HepG2 (cell line): ENCODE data around the gene RBM47. TPM values are rescaled to one million over a fixed set of nuclear protein-coding genes. Genes with fewer than 3 reads are reported as not detected.

Source experiments
- AFF4 ChIP-seq: sonication (generic); formaldehyde crosslinking; IDR thresholded peaks from 2 replicates; pipeline ENCODE4 v1.4.0; 2020; ENCODE audit warnings: missing genetic modification reagents
- HDAC1 ChIP-seq: sonication (generic); formaldehyde crosslinking; IDR thresholded peaks from 2 replicates; pipeline ENCODE4 v1.5.1; 2020; ENCODE audit warnings: mild to moderate bottlenecking, missing genetic modification reagents
- KDM3A ChIP-seq: IDR thresholded peaks from 2 replicates; pipeline ENCODE4 v1.6.1; 2018; ENCODE audit warnings: low read depth, missing compliant biosample characterization
- MIXL1 ChIP-seq: IDR thresholded peaks from 2 replicates; pipeline ENCODE4 v1.6.1; 2016
- MXD3 ChIP-seq: IDR thresholded peaks from 2 replicates; pipeline ENCODE4 v1.6.1; 2016; ENCODE audit warnings: mild to moderate bottlenecking, missing biosample characterization, missing genetic modification reagents
- NFAT5 ChIP-seq: sonication (generic); formaldehyde crosslinking; IDR thresholded peaks from 2 replicates; pipeline ENCODE4 v1.4.0; 2020; ENCODE audit warnings: missing genetic modification reagents
- RFX1 ChIP-seq: fragments of 450-650 bp; IDR thresholded peaks from 2 replicates; pipeline ENCODE4 v1.6.1; 2017
- SMAD1 ChIP-seq: sonication (generic); formaldehyde crosslinking; IDR thresholded peaks from 2 replicates; pipeline ENCODE4 v1.4.0; 2020; ENCODE audit warnings: missing genetic modification reagents, low read depth, mild to moderate bottlenecking, borderline replicate concordance
- TFDP1 ChIP-seq: IDR thresholded peaks from 2 replicates; pipeline ENCODE4 v1.6.1; 2016; ENCODE audit warnings: missing compliant biosample characterization, missing genetic modification reagents, borderline replicate concordance
- TFE3 ChIP-seq: IDR thresholded peaks from 2 replicates; pipeline ENCODE4 v1.6.1; 2016
- ZBTB38 ChIP-seq: sonication (generic); formaldehyde crosslinking; IDR thresholded peaks from 2 replicates; pipeline ENCODE4 v1.5.1; 2020; ENCODE audit warnings: mild to moderate bottlenecking, missing genetic modification reagents
- ZNF567 ChIP-seq: sonication (generic); formaldehyde crosslinking; IDR thresholded peaks from 2 replicates; pipeline ENCODE4 v1.8.1; 2023; ENCODE audit warnings: mild to moderate bottlenecking, missing genetic modification reagents, borderline replicate concordance
- ZNF589 ChIP-seq: sonication (generic); formaldehyde crosslinking; conservative IDR thresholded peaks from 2 replicates; pipeline ENCODE4 v1.8.0; 2022; ENCODE audit warnings: mild to moderate bottlenecking, moderate library complexity, missing genetic modification reagents
- polyA plus RNA-seq, 8 experiments: library from polyadenylated mRNA; depleted of rRNA in 3 of 8; stranded (reverse) in 7 of 8; unstranded in 1 of 8; fragments of >200 nt; fragmentation: Illumina TruSeq in 4 of 8; extraction: Trizol in 4 of 8; gene quantifications; 2 replicates each; pipeline versions ENCODE4 v1.2.1 to v1.2.3, GENCODE V29; 2011 to 2016; ENCODE audit warnings: low read depth in 4 of 8, missing spikeins in 1 of 8, mixed read lengths in 1 of 8; ENCODE audit not compliant: insufficient read depth in 1 of 8
- total RNA-seq, 5 experiments: library from RNA; depleted of rRNA; stranded (reverse); fragments of >200 nt; fragmentation: Illumina TruSeq; extraction: Trizol; gene quantifications; 2 replicates each; pipeline ENCODE4 v1.2.3, GENCODE V29; 2016; ENCODE audit warnings: low read depth in 1 of 5

RBM47 gene
- total and polyA plus RNA-seq, 2 of the 13 experiments (the other 11 are each of a cell fraction or from before 2014, with no cell fraction given) = 1.2 to 2.5 TPM

- 0 out of 2 replicates have a peak, but pooled peaks have one; percentile 26 for TF ChIP-seq TFE3 (CRISPR knock-in tag)
- no peak for TF ChIP-seq AFF4 (CRISPR knock-in tag)
- no peak for TF ChIP-seq TFDP1
- no peak for TF ChIP-seq NFAT5 (CRISPR knock-in tag)
- TF ChIP-seq ZNF589 (CRISPR knock-in tag) = 0 out of 2 replicates have a peak, but pooled peaks have one; percentile 41
- peak; percentile 91 for TF ChIP-seq MIXL1 (CRISPR knock-in tag)
- TF ChIP-seq ZNF567 (CRISPR knock-in tag) = no peak
- TF ChIP-seq ZBTB38 = no peak
- TF ChIP-seq KDM3A = 0 out of 2 replicates have a peak, but pooled peaks have one; percentile 56
- no peak for TF ChIP-seq MXD3 (CRISPR knock-in tag)
- TF ChIP-seq RFX1 = no peak
- no peak for TF ChIP-seq SMAD1 (CRISPR knock-in tag)
- TF ChIP-seq HDAC1 (CRISPR knock-in tag) = peak; percentile 83
Observed at GRCh38 chr4:40473578-40474388, 155.9 kb downstream of the RBM47 start (continued).
